T-cell (primary cell): ENCODE data around the gene RAP1GAP2. TPM values are rescaled to one million over a fixed set of nuclear protein-coding genes. Genes with fewer than 3 reads are reported as not detected.

Source experiments
- ATAC-seq, 4 experiments: fragments of 200-7000 bp in 3 of 4; fragments of 150-1000 bp in 1 of 4; cut with Tn5 transposase; replicated peaks in 1 of 4; 1 replicate in 3 of 4; 2 replicates in 1 of 4; pipeline ENCODE4 v1.10.0; 2021; ENCODE audit warnings: moderate library complexity in 3 of 4, mild to moderate bottlenecking in 2 of 4, moderate number of reproducible peaks in 1 of 4
- CTCF ChIA-PET, 2 donors: fragments of 300-600 bp; sonication (Branson Sonifier 250); formaldehyde crosslinking; loops; one replicate each; lab custom pipeline; 2022; ENCODE audit warnings: antibody characterized with exemption in 2 of 2; lab: Charles Lee
- POLR2A ChIA-PET, 2 donors: fragments of 300-600 bp; sonication (Branson Sonifier 250); formaldehyde crosslinking; loops; one replicate each; lab custom pipeline; 2022; ENCODE audit warnings: antibody characterized with exemption in 2 of 2; lab: Charles Lee
- DNase-seq, 35 experiments: peaks; one replicate each; pipeline versions ENCODE4 v3.0.0 to v3.0.0-alpha.2; 2013 to 2023
- H3K27ac ChIP-seq: one replicate; pipeline ENCODE4 v1.5.1; 2013; ENCODE audit warnings: low read length
- H3K27me3 ChIP-seq, 2 experiments: replicated peaks in 1 of 2; 1 replicate in 1 of 2; 2 replicates in 1 of 2; pipeline versions ENCODE4 v1.6.1 to v1.7.0; 2013; ENCODE audit warnings: low read length in 1 of 2, mixed read lengths in 1 of 2; ENCODE audit not compliant: control insufficient read depth in 2 of 2, insufficient read depth in 2 of 2; ENCODE audit errors: extremely low read depth in 1 of 2
- H3K36me3 ChIP-seq, 2 donors: 1 replicate in 1 of 2; 2 replicates in 1 of 2; pipeline versions ENCODE4 v1.6.1 to v1.7.0; 2013; ENCODE audit warnings: low read length in 1 of 2; ENCODE audit not compliant: control insufficient read depth in 2 of 2, insufficient read depth in 1 of 2; ENCODE audit errors: extremely low read depth in 1 of 2
- H3K4me1 ChIP-seq, 2 experiments: 1 replicate in 1 of 2; 2 replicates in 1 of 2; pipeline versions ENCODE4 v1.6.1 to v1.7.0; 2013; ENCODE audit warnings: low read length in 2 of 2, mixed read lengths in 1 of 2; ENCODE audit not compliant: insufficient read depth in 2 of 2, control insufficient read depth in 1 of 2; ENCODE audit errors: extremely low read depth in 1 of 2
- H3K4me3 ChIP-seq, 2 donors: 1 replicate in 1 of 2; 2 replicates in 1 of 2; pipeline versions ENCODE4 v1.5.1 to v1.7.0; 2013; ENCODE audit warnings: mild to moderate bottlenecking in 2 of 2, low read length in 1 of 2, moderate library complexity in 1 of 2; ENCODE audit not compliant: control insufficient read depth in 1 of 2; ENCODE audit errors: extremely low read depth in 1 of 2
- H3K9me3 ChIP-seq: 2 replicates; pipeline ENCODE4 v1.7.0; 2013
- H3K27ac Mint-ChIP-seq, 2 donors: one replicate each; pipeline ENCODE4 v1.8.0; 2020 to 2021; ENCODE audit warnings: mild to moderate bottlenecking in 2 of 2, mixed read lengths in 2 of 2
- H3K27me3 Mint-ChIP-seq, 2 donors: one replicate each; pipeline ENCODE4 v1.8.0; 2021 to 2022; ENCODE audit warnings: mixed read lengths in 2 of 2
- H3K36me3 Mint-ChIP-seq: one replicate; pipeline ENCODE4 v1.8.0; 2021; ENCODE audit warnings: mixed read lengths
- H3K4me1 Mint-ChIP-seq, 3 donors: one replicate each; pipeline ENCODE4 v1.8.0; 2020 to 2022; ENCODE audit warnings: mixed read lengths in 3 of 3, mild to moderate bottlenecking in 1 of 3
- H3K4me3 Mint-ChIP-seq, 3 donors: one replicate each; pipeline ENCODE4 v1.8.0; 2020 to 2022; ENCODE audit warnings: mild to moderate bottlenecking in 3 of 3, mixed read lengths in 3 of 3, moderate library complexity in 3 of 3
- H3K9me3 Mint-ChIP-seq, 3 donors: one replicate each; pipeline ENCODE4 v1.8.0; 2020 to 2022; ENCODE audit warnings: mixed read lengths in 3 of 3
- WGBS: methylation state at CpG from one replicate; pipeline ENCODE4 v1.1.5; 2013; ENCODE audit warnings: missing lambda C conversion rate; ENCODE audit not compliant: insufficient coverage; 5-methylcytosine and 5-hydroxymethylcytosine counted together
- total RNA-seq, 35 experiments: library from RNA in 6 of 35; stranded (reverse) in 6 of 35; fragments of 120-200 nt in 1 of 35; gene quantifications; one replicate each; pipeline versions ENCODE4 v1.2.1 to v1.2.4 and lab custom pipeline; 2013 to 2026

Gene RAP1GAP2
- total RNA-seq, 5 donors from 2014 or later (not counting 1 experiment from before 2014, with no cell fraction given), result 8.0 to 77.7 (median 13.3) TPM

DNA sequence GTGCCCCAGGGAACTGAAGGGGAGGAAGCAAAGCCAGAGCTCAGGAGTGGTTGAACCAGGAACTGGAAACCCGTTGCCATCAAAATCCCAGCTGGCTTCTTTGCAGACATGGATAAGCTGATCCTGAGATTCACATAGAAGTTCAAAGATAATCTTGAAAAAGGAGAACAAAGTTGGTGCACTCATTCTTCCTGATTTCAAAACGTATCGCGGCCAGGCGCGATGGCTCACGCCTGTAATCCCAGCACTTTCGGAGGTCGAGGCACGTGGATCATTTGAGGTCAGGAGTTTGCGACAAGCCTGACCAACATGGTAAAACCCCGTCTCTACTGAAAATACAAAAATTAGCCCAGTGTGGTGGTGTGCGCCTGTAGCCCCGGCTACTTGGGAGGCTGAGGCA, 7.1 kb downstream of the RAP1GAP2 start:
- Histone ChIP-seq H3K27me3 (no peaks in the 10 kb centered on the region), H3K4me1 (peaks cover 0 to 64% of the 10 kb centered on the region in 2 experiments), H3K27ac (no peak overlapping the region), H3K9me3 (no peaks in the 10 kb centered on the region), H3K4me3 (no peak overlapping the region), H3K36me3 (peaks cover 0 to 47% of the 10 kb centered on the region in 2 donors)
- ChIA-PET POLR2A (interaction anchor here in 1 of 2 donors (0.6 to 1.2 kb wide), 2 partner anchors 12 to 952 kb away, joined by 3 read pairs; no protein-coding TSS in a partner anchor), CTCF (interaction anchor here in 1 of 2 donors (0.6 kb wide), 1 partner anchor 9 kb away, joined by 4 read pairs; no protein-coding TSS in a partner anchor)
- Mint-ChIP-seq H3K27me3 (no peaks in the 10 kb centered on the region), H3K4me1 (peaks cover 33 to 60% (median 34%) of the 10 kb centered on the region in 3 donors), H3K9me3 (no peaks in the 10 kb centered on the region), H3K27ac (peak overlapping the region in 1 of 2 donors; percentile 19), H3K36me3 (peaks cover 32% of the 10 kb centered on the region), H3K4me3 (no peak overlapping the region)
- no peak for DNase-seq
- WGBS, result 88% methylated on average over 13 of the region's 14 CpGs
- ATAC-seq, result no peak

DNA sequence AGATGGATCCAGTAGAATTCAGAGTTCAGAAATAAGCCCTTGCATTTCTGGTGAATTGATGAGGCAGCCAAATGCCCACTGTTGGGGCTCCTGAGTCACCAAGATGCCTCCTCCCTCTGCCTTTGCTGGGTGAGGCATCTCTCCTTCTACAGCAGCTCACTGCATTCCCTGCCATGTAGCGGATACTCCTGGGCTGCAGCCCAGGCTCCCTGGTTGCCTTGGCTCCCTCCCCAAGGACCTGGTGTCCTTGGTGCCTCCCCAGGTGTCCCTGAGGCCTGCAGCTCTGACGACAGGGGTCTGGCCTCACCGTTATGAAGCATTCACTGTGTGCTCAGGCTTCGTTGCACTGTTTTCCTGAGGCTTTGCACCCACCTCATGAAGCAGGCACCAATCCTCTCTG, 7.7 kb downstream of the RAP1GAP2 start:
- Histone ChIP-seq H3K4me1 (peaks cover 0 to 64% of the 10 kb centered on the region in 2 experiments), H3K9me3 (no peaks in the 10 kb centered on the region), H3K27me3 (no peaks in the 10 kb centered on the region), H3K4me3 (no peak overlapping the region), H3K36me3 (peaks cover 0 to 51% of the 10 kb centered on the region in 2 donors), H3K27ac (no peak overlapping the region)
- ChIA-PET POLR2A (interaction anchor here in 1 of 2 donors (0.6 kb wide), 1 partner anchor 952 kb away, joined by 3 read pairs; no protein-coding TSS in a partner anchor), CTCF (interaction anchor here in 1 of 2 donors (0.6 kb wide), 1 partner anchor 9 kb away, joined by 4 read pairs; no protein-coding TSS in a partner anchor)
- WGBS, result 86% methylated on average over 4 of the region's 4 CpGs
- Mint-ChIP-seq H3K4me3 (no peak overlapping the region), H3K36me3 (peaks cover 32% of the 10 kb centered on the region), H3K9me3 (no peaks in the 10 kb centered on the region), H3K27ac (no peak overlapping the region), H3K27me3 (no peaks in the 10 kb centered on the region), H3K4me1 (peaks cover 28 to 60% (median 34%) of the 10 kb centered on the region in 3 donors)
- DNase-seq (no peak), ATAC-seq (no peak)

DNA sequence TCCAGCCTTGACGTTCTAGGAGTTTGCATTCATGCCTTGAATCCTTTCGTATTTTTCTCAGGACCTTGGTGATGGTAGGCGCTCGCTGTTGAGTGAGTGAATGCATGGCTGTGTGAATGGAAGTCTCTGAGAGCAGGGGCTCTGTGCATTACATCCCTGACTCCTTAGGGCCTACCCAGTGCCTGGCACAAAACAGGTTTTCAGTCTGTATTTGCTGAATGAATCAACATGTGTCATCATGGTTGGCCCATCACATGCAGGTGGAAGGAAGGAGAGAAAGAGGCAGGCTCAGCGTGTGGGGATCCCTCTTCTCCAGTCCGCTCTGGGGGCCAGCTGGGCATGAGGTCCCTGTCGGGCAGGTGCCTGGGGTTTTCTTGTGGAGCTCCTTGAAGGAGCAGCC, 8.7 kb downstream of the RAP1GAP2 start:
- Mint-ChIP-seq H3K4me3 (no peak overlapping the region), H3K4me1 (peaks cover 22 to 50% (median 28%) of the 10 kb centered on the region in 3 donors), H3K36me3 (peaks cover 32% of the 10 kb centered on the region), H3K9me3 (no peaks in the 10 kb centered on the region), H3K27me3 (no peaks in the 10 kb centered on the region), H3K27ac (no peak overlapping the region)
- H3K36me3 ChIP-seq, result peaks cover 0 to 51% of the 10 kb centered on the region in 2 donors
- 99% methylated on average over 7 of the region's 7 CpGs for WGBS
- H3K27ac ChIP-seq, result no peak overlapping the region
- POLR2A ChIA-PET, result interaction anchor here in 1 of 2 donors (0.6 kb wide), 1 partner anchor 9 kb away, joined by 3 read pairs; no protein-coding TSS in a partner anchor
- H3K4me3 ChIP-seq, result no peak overlapping the region
- CTCF ChIA-PET, result no interaction called here
- DNase-seq (no peak), ATAC-seq (no peak)
- no peaks in the 10 kb centered on the region for H3K27me3 ChIP-seq
- peaks cover 0 to 64% of the 10 kb centered on the region in 2 experiments for H3K4me1 ChIP-seq
- no peaks in the 10 kb centered on the region for H3K9me3 ChIP-seq

DNA sequence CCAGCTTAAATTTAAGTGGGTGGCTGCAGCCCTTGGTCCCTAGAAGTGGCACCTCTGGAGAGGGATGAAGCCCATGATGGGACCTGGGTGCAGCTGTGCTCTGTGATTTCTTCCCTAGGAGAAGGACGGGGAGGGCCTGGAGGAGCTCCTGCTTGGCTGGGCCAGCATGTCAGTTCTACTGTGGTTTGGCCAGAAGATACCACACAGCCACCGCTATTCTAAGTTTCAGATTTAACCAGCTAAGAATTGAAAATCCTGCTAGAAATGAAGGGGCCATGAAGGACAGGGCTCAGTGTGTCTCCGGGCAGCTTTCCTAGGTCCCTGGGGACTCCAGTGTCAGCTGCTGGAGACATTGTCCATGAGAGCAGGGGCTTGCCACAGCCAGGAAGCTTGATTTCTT, 9.7 kb downstream of the RAP1GAP2 start:
- Histone ChIP-seq H3K4me3 (no peak overlapping the region), H3K9me3 (no peaks in the 10 kb centered on the region), H3K27ac (no peak overlapping the region), H3K27me3 (no peaks in the 10 kb centered on the region), H3K4me1 (peaks cover 0 to 63% of the 10 kb centered on the region in 2 experiments), H3K36me3 (peaks cover 0 to 48% of the 10 kb centered on the region in 2 donors)
- H3K27ac Mint-ChIP-seq, result no peak overlapping the region
- H3K4me1 Mint-ChIP-seq, result peaks cover 22 to 48% (median 25%) of the 10 kb centered on the region in 3 donors
- DNase-seq, result no peak
- ATAC-seq, result no peak
- CTCF ChIA-PET, result no interaction called here
- 83% methylated on average over 1 of the region's 3 CpGs for WGBS
- POLR2A ChIA-PET, result no interaction called here
- peaks cover 29% of the 10 kb centered on the region for H3K36me3 Mint-ChIP-seq
- no peaks in the 10 kb centered on the region for H3K9me3 Mint-ChIP-seq
- no peak overlapping the region for H3K4me3 Mint-ChIP-seq
- H3K27me3 Mint-ChIP-seq, result no peaks in the 10 kb centered on the region

DNA sequence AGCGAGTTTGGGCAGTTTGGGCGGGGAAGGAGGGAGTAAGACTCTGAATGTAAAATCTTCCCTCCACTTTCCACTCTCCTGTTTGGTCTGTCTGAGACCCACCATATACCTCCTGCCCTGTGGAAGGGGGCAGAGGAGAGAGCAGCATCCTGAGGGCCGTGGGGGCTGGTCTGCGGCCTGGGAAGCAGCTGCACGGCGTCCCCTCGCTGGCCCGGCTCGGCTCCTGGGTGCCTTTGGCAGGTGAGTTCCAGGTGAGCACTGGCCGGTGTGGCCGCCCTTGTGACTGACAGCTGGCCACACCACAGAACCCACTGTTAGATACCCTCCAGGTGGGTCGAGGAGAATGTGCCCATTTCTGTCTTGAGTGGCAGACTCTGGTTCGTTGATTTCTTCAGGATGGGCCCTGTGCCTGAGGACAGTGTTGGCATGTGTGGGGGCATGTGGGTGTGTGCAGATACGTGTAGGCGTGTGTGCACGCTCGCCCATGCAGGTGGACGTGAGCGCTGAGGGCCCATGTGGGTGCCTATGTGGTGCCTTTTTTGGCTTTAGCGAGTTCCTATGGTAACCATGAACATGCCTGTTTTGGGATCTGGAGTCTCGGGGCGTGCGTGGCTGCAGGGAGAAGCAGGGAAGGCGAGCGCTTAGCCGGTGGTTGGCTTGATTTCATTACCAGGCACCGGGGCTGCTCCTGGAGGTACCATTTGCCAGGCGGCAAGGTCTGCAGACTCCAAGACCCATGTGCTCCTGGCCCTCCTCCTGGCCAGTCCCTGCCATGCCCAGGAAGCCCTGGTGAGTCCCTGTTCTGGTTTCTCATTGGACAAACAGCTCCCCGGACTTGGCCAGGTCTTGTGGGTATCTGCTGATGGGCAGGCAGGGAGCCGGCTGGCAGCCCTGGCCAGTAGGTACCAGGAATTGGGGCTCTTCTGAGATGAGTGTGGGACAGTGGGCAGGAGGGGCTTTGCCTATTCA, 12.4 kb downstream of the RAP1GAP2 start:
- Mint-ChIP-seq H3K4me1 (peaks cover 15 to 53% (median 30%) of the 10 kb centered on the region in 3 donors), H3K9me3 (no peaks in the 10 kb centered on the region), H3K4me3 (no peak overlapping the region), H3K27me3 (no peaks in the 10 kb centered on the region), H3K36me3 (peaks cover 10% of the 10 kb centered on the region), H3K27ac (peak overlapping the region in 1 of 2 donors; percentile 45)
- ChIA-PET POLR2A (no interaction called here), CTCF (interaction anchor here in 1 of 2 donors (0.6 kb wide), 1 partner anchor 18 kb away, joined by 4 read pairs; no protein-coding TSS in a partner anchor)
- H3K4me3 ChIP-seq, result no peak overlapping the region
- 95% methylated on average over 24 of the region's 30 CpGs for WGBS
- no peak overlapping the region for H3K27ac ChIP-seq
- no peak for DNase-seq
- no peaks in the 10 kb centered on the region for H3K27me3 ChIP-seq
- peaks cover 0 to 31% of the 10 kb centered on the region in 2 donors for H3K36me3 ChIP-seq
- H3K9me3 ChIP-seq, result no peaks in the 10 kb centered on the region
- H3K4me1 ChIP-seq, result peaks cover 0 to 75% of the 10 kb centered on the region in 2 experiments
- ATAC-seq, result peak in 1 of 4 experiments; percentile 17

DNA sequence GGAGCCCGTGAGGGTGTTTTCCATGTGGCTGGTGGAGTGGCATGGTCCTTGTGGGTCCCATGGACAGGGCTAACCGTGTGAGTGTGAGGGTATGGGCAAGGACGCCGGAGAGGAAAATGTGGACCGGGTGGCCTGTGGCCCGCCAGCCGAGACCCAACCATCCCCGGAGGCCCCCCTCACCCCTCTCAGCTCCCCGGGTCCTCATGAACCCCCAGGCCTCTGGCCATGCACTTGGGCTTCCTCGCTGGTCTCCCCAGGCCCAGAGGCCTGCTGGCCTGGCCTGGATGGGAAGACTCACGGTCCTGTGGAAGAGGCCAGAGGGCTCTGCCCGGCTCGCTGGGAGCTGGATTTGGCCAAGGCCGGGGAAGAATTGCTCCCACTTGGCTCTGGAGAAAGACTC, 13.1 kb downstream of the RAP1GAP2 start:
- Mint-ChIP-seq H3K27me3 (no peaks in the 10 kb centered on the region), H3K4me3 (no peak overlapping the region), H3K36me3 (peaks cover 8% of the 10 kb centered on the region), H3K27ac (no peak overlapping the region), H3K4me1 (peaks cover 21 to 55% (median 33%) of the 10 kb centered on the region in 3 donors), H3K9me3 (no peaks in the 10 kb centered on the region)
- Histone ChIP-seq H3K4me3 (no peak overlapping the region), H3K4me1 (peaks cover 3 to 77% of the 10 kb centered on the region in 2 experiments), H3K27me3 (no peaks in the 10 kb centered on the region), H3K36me3 (peaks cover 0 to 28% of the 10 kb centered on the region in 2 donors), H3K9me3 (no peaks in the 10 kb centered on the region), H3K27ac (no peak overlapping the region)
- DNase-seq, result no peak
- ATAC-seq, result no peak
- 97% methylated on average over 7 of the region's 14 CpGs for WGBS
- ChIA-PET CTCF (no interaction called here), POLR2A (no interaction called here)
